GM19372 (cell line): ENCODE results near the gene KCNIP4.

Source experiments
- ATAC-seq: cut with Tn5 transposase; IDR thresholded peaks from one replicate; pipeline ENCODE4 v1.9.1; 2021; ENCODE audit warnings: mild to moderate bottlenecking, low read depth, moderate library complexity; ENCODE audit not compliant: unreplicated experiment

Gene KCNIP4

DNA sequence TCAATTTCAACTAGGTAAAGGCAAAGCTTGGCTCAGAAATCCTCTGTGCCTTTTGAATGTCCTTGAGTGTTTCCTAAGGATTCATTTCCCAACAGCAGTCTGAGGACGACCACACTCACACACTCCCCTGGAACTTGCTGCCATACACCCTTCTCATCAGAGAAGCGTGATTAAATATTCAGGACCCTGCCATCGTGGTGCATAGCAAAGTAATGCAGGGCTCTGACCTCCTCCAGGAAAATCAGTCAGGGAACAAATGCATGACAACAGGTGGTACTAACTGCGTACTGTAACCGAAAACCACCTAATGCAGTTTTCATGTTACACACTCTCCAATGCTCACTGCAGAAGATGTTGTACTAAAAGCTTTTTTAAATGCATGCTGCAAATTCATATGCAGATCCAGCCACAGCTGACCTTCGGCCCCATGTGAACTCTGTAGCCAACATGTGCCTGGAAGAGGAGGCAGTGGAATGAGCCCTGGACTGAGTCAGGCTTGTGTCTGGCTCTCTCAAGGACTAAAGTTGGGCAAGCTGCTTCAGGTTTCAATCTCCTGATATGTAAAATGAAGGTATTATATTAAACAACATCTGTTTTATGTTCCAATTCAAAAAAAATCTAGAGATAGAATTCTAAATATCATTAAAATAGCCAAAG, 238.3 kb downstream of the KCNIP4 start:
- no peak for ATAC-seq

GRCh38 chr4:21709761-21710160, 238.8 kb downstream of the KCNIP4 start:
- ATAC-seq = no peak

DNA sequence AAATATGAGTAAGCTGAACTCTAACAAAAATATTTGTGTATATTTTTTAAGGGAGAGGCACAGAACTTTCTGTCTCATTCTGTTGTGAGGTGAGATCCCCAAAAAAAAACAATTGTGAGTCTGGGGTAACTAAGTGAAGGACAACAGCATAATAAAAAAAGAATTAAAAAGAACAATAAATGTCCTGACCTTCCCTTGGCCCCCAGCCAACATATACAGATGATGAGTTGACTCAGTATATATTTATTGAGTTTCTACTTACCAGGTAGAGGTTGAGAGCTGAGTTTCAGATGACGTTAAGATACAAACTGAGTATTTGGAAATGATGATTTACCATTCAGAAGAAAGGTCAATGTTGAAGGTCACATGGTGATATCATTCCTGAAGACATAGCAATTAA, 239.5 kb downstream of the KCNIP4 start:
- no peak for ATAC-seq

GRCh38 chr4:21699446-21699845, 249.1 kb downstream of the KCNIP4 start:
- no peak for ATAC-seq

GRCh38 chr4:21697583-21697982, 251.0 kb downstream of the KCNIP4 start:
- no peak for ATAC-seq

DNA sequence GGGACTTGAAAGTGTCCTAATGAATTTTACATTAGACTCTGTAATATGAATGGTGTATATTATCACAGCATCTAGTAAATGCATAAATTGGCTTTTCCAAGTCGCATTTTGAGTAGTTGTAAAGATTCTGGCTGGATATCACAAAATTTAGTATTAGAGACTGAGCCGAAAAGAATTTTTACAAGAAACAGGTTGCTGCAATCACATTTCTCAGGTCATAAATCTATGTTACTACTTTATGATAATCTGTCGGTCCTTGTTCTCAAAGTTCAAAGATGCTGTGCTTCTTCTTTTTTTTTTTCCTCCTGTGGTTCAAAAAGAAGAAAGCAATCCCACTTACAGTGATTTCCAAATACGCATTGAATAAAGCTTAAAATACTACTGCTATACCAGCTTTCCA, 253.4 kb downstream of the KCNIP4 start:
- no peak for ATAC-seq

GRCh38 chr4:21692241-21692640, 256.3 kb downstream of the KCNIP4 start:
- ATAC-seq = no peak

- no peak for ATAC-seq
These were observed 259.8 kb downstream of the KCNIP4 start for GRCh38 chr4:21688596-21689265.

DNA sequence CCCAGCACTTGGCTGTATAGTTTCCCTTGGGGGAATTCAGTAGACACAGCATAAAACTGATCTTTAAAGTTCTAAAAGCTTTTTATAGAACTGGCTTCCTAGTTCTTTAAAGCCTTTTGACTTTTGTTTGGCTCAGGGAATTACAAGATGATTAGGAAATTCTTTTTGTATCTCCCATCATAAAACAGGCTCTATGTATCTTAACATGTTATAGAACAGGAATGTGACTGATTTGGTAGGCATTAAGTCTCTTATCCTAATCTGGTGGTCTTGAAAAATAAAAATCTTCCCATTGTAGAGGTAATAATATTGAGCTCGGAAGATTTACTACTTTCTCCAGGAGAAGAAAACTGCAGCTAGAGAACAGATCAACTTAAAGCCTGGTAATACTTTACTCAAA, 262.7 kb downstream of the KCNIP4 start:
- ATAC-seq = no peak

- no peak for ATAC-seq
These were observed 268.2 kb downstream of the KCNIP4 start for GRCh38 chr4:21680326-21680898.

- no peak for ATAC-seq
These were observed 269.9 kb downstream of the KCNIP4 start for GRCh38 chr4:21678711-21679110.

DNA sequence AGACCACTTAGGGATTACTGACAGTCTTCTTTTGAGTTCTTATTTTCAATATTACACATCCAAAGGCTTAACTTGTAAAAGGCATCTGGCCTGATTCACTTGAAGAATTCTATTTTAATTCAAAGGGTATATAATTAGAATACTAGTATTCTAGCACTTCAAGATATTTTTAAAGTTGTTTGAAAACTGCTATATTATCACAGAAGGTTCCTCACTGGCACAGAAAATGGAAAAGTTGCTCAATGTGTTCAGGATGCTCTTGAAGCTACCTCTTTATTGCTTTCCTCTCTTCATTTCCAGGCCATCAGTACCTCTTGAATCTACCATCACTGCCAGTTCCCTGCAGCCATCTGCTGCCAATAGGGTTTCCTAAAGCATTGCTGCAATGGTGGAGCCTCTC, 271.4 kb downstream of the KCNIP4 start:
- no peak for ATAC-seq

- no peak for ATAC-seq
These were observed 284.2 kb downstream of the KCNIP4 start for GRCh38 chr4:21664355-21664754.

GRCh38 chr4:21656832-21657231, 291.7 kb downstream of the KCNIP4 start:
- ATAC-seq = no peak

- ATAC-seq = no peak
These were observed 293.5 kb downstream of the KCNIP4 start for GRCh38 chr4:21655031-21655430.

DNA sequence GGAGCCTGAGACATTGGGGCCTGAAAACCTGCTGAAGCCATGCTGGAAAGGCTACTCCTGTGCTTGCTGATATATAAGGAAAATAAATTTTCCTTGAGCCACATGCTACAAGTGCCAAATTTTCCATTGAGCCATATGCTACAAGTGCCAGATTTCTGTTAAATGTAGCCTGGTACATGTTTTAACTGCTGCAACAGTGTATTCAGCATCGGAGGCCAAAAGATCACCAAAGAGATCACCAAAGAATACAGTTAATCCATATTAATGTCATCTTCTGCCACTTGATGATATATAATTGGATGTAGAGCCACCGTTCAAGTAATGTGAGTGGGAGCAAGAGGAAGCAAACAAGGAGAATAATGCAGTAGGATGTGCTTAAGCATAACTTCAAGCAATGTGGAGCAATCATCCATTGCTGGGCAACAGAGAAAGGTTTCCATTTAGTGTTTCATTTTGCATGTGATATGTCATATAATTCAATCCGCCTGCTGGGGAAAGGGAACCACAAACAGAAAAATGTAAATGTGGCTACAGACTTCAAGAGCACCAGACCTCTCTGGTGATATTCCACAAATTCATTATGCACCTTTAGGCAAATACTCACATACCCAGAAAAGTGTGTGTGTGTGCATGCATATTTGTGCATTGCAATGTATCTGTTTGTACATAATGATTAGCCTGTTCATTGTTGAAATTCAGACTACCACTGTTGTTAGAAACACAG, 295.9 kb downstream of the KCNIP4 start:
- ATAC-seq = no peak

DNA sequence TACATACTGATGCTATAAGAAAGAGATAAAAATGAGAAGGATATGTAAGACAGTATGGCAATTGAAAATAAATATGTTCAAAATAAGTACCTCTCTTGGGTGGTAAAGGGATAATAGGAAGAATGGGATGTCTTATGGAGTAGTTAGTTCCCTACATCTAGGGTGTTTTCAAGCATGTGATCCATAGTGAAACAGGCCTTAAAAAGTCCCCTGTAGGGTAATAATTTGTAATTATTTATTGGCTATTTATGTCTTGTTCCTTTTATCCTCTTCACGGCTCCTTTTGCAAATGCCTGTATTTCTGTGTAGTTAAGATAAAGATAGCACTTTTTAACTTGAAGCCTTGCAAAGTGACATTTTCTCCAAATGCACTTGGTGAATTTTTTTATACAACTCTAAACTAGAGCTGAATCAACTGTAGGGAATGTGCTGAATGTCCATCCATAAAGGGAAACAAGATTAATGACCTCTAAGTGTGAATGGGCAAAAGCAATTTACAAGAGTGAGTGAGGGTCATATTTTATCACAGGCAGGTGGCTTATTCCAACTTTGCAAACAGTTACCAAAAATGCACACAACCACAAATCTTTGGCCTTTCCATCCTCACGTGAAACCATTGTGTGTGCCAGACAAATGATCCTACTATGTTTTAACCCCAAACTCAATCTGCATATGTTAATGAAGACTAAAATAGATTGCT, 299.0 kb downstream of the KCNIP4 start:
- ATAC-seq = no peak

DNA sequence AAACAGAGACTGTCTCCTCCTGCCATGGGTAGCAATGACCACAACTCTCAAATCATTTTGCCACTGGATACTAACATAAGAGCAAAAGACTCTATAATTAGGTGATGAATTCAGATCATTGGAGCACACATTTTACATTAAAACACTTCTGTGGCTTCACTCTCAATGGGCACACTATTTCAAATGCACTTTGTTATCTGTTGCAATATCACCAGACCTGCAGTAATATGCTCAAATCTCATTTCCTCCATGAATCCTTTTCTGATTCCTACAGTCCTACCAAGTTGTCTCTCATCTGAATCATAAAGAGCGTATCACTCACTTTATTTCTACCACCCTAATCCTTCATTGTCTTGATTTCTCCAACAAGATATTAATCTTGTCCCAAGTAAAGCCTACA, 302.8 kb downstream of the KCNIP4 start:
- no peak for ATAC-seq

GRCh38 chr4:21641696-21642095, 306.9 kb downstream of the KCNIP4 start:
- ATAC-seq = no peak

DNA sequence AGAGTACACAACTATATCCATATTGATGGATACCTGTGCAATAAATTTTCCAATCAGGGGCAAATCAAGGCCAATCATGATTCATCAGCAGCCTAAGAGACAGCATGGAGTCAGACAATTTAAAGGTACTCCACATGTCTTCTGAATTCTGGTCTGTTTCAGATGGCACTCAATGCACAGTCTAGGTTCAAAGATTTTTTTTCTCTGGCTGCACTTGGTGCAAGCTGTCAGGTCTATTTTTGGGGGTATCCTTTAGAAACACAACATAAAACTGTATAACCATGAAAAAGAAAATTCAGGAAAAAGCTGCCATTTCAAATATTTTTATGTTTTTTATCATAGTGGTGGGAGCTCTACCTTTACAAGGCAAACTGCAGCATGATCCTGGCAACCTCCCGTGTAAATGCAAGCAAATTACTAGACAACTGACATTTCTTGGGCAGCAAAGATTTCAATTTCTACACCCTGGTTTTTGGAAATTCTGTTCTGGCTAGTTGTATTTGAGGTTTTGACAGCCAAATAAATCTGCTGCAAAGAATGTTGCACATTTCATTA, 310.3 kb downstream of the KCNIP4 start:
- ATAC-seq = no peak
